BLaER1 treated with 17β-estradiol and CSF1 and Interleukin-3, amounts not matched to agents 10 nM and 100 nM (cell line): Measurements from ENCODE around the gene NCAPH2.
"Not testable (repeated sequence)": the region's sequence is repeated elsewhere in the genome, so short reads cannot be mapped to it uniquely, and the experiment has no call there.

Experiments
- H3K27ac ChIP-seq, 11 experiments: shearing (Covaris generic); formaldehyde crosslinking; 2 replicates each; pipeline ENCODE4 v1.8.1; 2022
- H3K27me3 ChIP-seq, 11 experiments: shearing (Covaris generic); formaldehyde crosslinking; 2 replicates each; pipeline ENCODE4 v1.8.1; 2022
- H3K36me3 ChIP-seq, 11 experiments: shearing (Covaris generic); formaldehyde crosslinking; 2 replicates each; pipeline ENCODE4 v1.8.1; 2022
- H3K4me1 ChIP-seq, 10 experiments: shearing (Covaris generic); formaldehyde crosslinking; 2 replicates each; pipeline ENCODE4 v1.8.1; 2022
- H3K4me2 ChIP-seq, 11 experiments: shearing (Covaris generic); formaldehyde crosslinking; 2 replicates each; pipeline ENCODE4 v1.8.1; 2022
- H3K4me3 ChIP-seq, 10 experiments: shearing (Covaris generic); formaldehyde crosslinking; 2 replicates each; pipeline ENCODE4 v1.8.1; 2022
- H3K9ac ChIP-seq, 11 experiments: shearing (Covaris generic); formaldehyde crosslinking; 2 replicates each; pipeline ENCODE4 v1.8.1; 2022
- H3K9me3 ChIP-seq, 11 experiments: shearing (Covaris generic); formaldehyde crosslinking; replicated peaks in 1 of 11; 2 replicates each; pipeline ENCODE4 v1.8.1; 2022
- H4K20me1 ChIP-seq, 11 experiments: shearing (Covaris generic); formaldehyde crosslinking; 2 replicates each; pipeline ENCODE4 v1.8.1; 2022
- Cebpa-rat ChIP-seq, 11 experiments: shearing (Covaris generic); IDR thresholded peaks; 2 replicates each; pipeline ENCODE4 v1.8.1; 2022

The NCAPH2 gene

GRCh38 chr22:50535113-50535512 is 27.1 kb downstream of the NCAPH2 start:
- Histone ChIP-seq H3K4me3 (no peak overlapping the region), H4K20me1 (peaks cover 0 to 12% (median 0%) of the 10 kb centered on the region in 11 experiments; a peak in 4 of 22 replicates)
- no peak for TF ChIP-seq Cebpa-rat (IDR thresholded peaks at IDR 0.05)

DNA sequence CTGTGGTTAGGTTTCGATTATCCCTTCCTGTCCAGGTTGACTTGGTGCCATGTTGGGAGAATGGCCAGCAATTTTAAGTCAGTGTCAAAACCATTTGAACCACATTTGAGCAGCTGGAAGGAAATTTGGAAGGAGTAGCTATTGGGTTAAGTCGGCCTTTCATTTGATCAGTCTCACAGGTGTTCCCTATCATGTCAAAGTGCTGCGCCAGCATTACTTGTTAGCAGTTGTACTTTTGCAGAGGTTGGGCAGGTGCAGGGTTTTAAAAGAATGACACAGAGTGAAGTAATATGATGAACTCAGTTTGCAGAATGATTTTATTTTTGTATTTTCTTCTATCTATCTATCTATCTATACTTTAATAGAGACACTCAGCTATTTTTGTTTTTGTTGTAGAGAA is 28.2 kb downstream of the NCAPH2 start:
- no peak overlapping the region for H3K9ac ChIP-seq
- peaks cover 28 to 72% (median 45%) of the 10 kb centered on the region in 10 experiments for H3K4me1 ChIP-seq
- H3K36me3 ChIP-seq, result peaks cover 0 to 21% (median 0%) of the 10 kb centered on the region in 11 experiments; a peak in 5 of 22 replicates
- no peak overlapping the region for H3K4me2 ChIP-seq
- peaks cover 0 to 9% (median 0%) of the 10 kb centered on the region in 11 experiments; a peak in 4 of 22 replicates for H4K20me1 ChIP-seq
- no peak for TF ChIP-seq Cebpa-rat (IDR thresholded peaks at IDR 0.05)
- H3K27ac ChIP-seq, result no peak overlapping the region; a peak in 1 of 22 replicates
- H3K27me3 ChIP-seq, result peaks cover 23 to 34% (median 31%) of the 10 kb centered on the region in 11 experiments
- no peak overlapping the region for H3K4me3 ChIP-seq
- H3K9me3 ChIP-seq, result peaks cover 0 to 83% (median 38%) of the 10 kb centered on the region in 11 experiments; a peak in 15 of 22 replicates

More at GRCh38 chr22:50535113-50535512, 27.1 kb downstream of the NCAPH2 start:
- H3K4me2 ChIP-seq, result peak overlapping the region in 6 of 11 experiments; percentile 1 to 37 (median 19); a peak in 8 of 22 replicates
- H3K4me1 ChIP-seq, result peaks cover 28 to 69% (median 48%) of the 10 kb centered on the region in 10 experiments
- peaks cover 5 to 83% (median 38%) of the 10 kb centered on the region in 11 experiments; a peak in 20 of 22 replicates for H3K9me3 ChIP-seq
- H3K27me3 ChIP-seq, result peaks cover 34 to 45% (median 42%) of the 10 kb centered on the region in 11 experiments
- H3K36me3 ChIP-seq, result peaks cover 0 to 18% (median 0%) of the 10 kb centered on the region in 11 experiments; a peak in 3 of 22 replicates
- no peak overlapping the region for H3K9ac ChIP-seq
- peak overlapping the region in 1 of 11 experiments; percentile 24; a peak in 2 of 22 replicates for H3K27ac ChIP-seq

DNA sequence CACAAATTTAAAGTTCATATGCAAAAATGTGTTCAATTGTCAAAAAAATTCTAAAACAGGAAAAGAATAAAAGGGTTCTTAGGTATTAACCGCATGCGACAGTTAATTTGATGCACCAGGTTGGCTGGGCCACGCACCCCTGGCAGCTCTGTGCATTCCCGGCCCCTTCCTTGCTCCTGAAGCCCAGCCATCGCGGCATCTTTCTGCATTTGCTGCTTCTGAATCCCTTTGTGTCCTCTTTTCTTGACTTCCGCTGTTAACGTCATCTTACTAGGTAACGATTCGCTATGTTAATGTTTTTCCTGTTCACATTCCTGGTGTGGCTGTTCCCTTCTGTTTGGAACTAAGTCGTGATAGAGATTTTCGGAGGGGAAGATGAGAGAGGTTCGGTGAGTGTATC is 29.7 kb downstream of the NCAPH2 start:
- no peak for TF ChIP-seq Cebpa-rat (IDR thresholded peaks at IDR 0.05)
- peak overlapping the region in 3 of 10 experiments; percentile 8 to 45 (median 12); a peak in 5 of 20 replicates for H3K4me3 ChIP-seq
- H3K27me3 ChIP-seq, result peaks cover 8 to 19% (median 15%) of the 10 kb centered on the region in 11 experiments
- H3K4me2 ChIP-seq, result peak overlapping the region in 5 of 11 experiments; percentile 17 to 69 (median 61); a peak in 9 of 22 replicates
- H3K27ac ChIP-seq, result peak overlapping the region; percentile 93 to 100 (median 97)
- no peaks in the 10 kb centered on the region; a peak in 1 of 22 replicates for H4K20me1 ChIP-seq
- peaks cover 30 to 74% (median 53%) of the 10 kb centered on the region in 10 experiments for H3K4me1 ChIP-seq
- H3K36me3 ChIP-seq, result peaks cover 0 to 24% (median 0%) of the 10 kb centered on the region in 11 experiments; a peak in 5 of 22 replicates
- H3K9ac ChIP-seq, result peak overlapping the region in 7 of 11 experiments; percentile 40 to 94 (median 84); a peak in 9 of 22 replicates
- H3K9me3 ChIP-seq, result peaks cover 0 to 88% (median 43%) of the 10 kb centered on the region in 11 experiments; a peak in 13 of 22 replicates

- Histone ChIP-seq H3K9ac (peak overlapping the region; percentile 74 to 94 (median 83); a peak in 21 of 22 replicates), H4K20me1 (no peaks in the 10 kb centered on the region), H3K4me2 (peak overlapping the region in 10 of 11 experiments; percentile 53 to 84 (median 68); a peak in 18 of 22 replicates), H3K36me3 (peaks cover 0 to 24% (median 0%) of the 10 kb centered on the region in 11 experiments; a peak in 5 of 22 replicates), H3K27me3 (peaks cover 0 to 21% (median 17%) of the 10 kb centered on the region in 11 experiments; a peak in 18 of 22 replicates), H3K9me3 (peaks cover 0 to 87% (median 43%) of the 10 kb centered on the region in 11 experiments; a peak in 13 of 22 replicates), H3K4me3 (peak overlapping the region in 4 of 10 experiments; percentile 9 to 46 (median 25); a peak in 3 of 20 replicates), H3K4me1 (peaks cover 48 to 76% (median 65%) of the 10 kb centered on the region in 10 experiments), H3K27ac (peak overlapping the region; percentile 93 to 100 (median 97))
- no peak for TF ChIP-seq Cebpa-rat (IDR thresholded peaks at IDR 0.05)
These were observed 32.4 kb downstream of the NCAPH2 start for GRCh38 chr22:50540381-50540780.

DNA sequence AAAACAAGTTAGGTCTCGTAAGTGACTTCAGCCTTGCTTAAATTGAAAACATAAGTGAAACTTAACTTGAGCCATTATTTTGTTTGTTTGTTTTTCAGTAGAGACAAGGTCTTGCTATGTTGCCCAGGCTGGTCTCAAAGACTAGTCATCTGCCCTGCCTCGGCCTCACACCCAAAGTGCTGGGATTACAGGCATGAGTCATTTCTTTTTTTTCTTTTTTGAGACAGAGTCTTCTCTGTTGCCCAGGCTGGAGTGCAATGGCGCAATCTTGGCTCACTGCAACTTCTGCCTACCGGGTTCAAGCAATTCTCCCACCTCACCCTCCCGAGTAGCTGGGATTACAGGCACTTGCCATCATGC is 33.6 kb downstream of the NCAPH2 start:
- Histone ChIP-seq H3K4me3 (peak overlapping the region in 2 of 10 experiments; percentile 35 to 46; a peak in 2 of 20 replicates), H3K36me3 (peaks cover 0 to 24% (median 0%) of the 10 kb centered on the region in 11 experiments; a peak in 5 of 22 replicates), H3K4me1 (peaks cover 53 to 85% (median 76%) of the 10 kb centered on the region in 10 experiments), H3K9me3 (peaks cover 0 to 75% (median 43%) of the 10 kb centered on the region in 11 experiments; a peak in 13 of 22 replicates), H3K4me2 (peak overlapping the region; percentile 34 to 84 (median 66); a peak in 21 of 22 replicates), H3K27me3 (peaks cover under 1 to 22% (median 18%) of the 10 kb centered on the region in 11 experiments; a peak in 21 of 22 replicates), H3K27ac (peak overlapping the region; percentile 93 to 100 (median 97)), H3K9ac (peak overlapping the region in 10 of 11 experiments; percentile 30 to 94 (median 84); a peak in 12 of 22 replicates)
- peak in 9 of 11 experiments; percentile 29 to 79 (median 67); a peak in 12 of 22 replicates for TF ChIP-seq Cebpa-rat (IDR thresholded peaks at IDR 0.05)
- H4K20me1 ChIP-seq, result not testable (repeated sequence)

GRCh38 chr22:50542416-50542927 is 34.4 kb downstream of the NCAPH2 start:
- H3K36me3 ChIP-seq, result peaks cover 0 to 18% (median 0%) of the 10 kb centered on the region in 11 experiments; a peak in 5 of 22 replicates
- no peak for TF ChIP-seq Cebpa-rat (IDR thresholded peaks at IDR 0.05)
- peak overlapping the region in 2 of 11 experiments; percentile 15 to 16; a peak in 2 of 22 replicates for H3K9ac ChIP-seq
- peak overlapping the region in 7 of 11 experiments; percentile 0 to 84 (median 53); a peak in 10 of 22 replicates for H3K4me2 ChIP-seq
- H3K4me1 ChIP-seq, result peaks cover 61 to 94% (median 81%) of the 10 kb centered on the region in 10 experiments
- H4K20me1 ChIP-seq, result no peaks in the 10 kb centered on the region
- no peak overlapping the region for H3K4me3 ChIP-seq
- peaks cover 9 to 26% (median 21%) of the 10 kb centered on the region in 11 experiments; a peak in 21 of 22 replicates for H3K27me3 ChIP-seq
- peaks cover 0 to 67% (median 38%) of the 10 kb centered on the region in 11 experiments; a peak in 13 of 22 replicates for H3K9me3 ChIP-seq
- peak overlapping the region; percentile 32 to 100 (median 97); a peak in 17 of 22 replicates for H3K27ac ChIP-seq

DNA sequence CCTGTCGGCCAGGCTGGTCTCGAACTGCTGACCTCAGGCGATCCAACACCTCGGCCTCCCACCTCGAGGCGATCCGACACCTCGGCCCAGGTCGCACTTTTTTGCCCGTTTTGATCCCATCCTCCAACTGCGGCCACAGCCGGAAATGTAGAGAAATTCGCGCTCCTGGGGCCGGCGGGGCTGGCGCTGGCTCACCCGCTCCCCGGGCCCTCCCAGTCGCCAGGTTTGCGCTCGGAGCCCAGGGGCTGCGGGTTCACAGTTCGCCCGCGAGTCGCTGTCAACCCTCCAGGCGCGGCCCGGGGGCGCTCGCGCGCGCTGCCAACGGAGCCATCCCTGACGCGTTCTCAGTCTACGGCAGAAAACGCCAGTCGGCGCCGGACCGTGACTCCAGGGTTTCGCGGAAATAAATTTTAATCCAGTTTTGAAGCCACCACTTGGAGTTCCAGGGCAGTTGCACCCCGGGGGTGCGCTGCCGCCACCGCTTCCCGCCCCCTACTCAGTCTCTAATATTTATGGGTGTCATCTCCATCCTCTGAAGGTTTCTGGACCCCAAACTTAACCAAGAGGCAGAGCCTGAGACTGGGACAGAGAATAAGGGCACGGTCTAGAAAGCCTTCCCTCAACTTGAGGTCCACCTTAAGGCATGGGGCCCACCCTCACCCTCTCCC is 36.2 kb downstream of the NCAPH2 start:
- Histone ChIP-seq H3K4me3 (peak overlapping the region in 8 of 10 experiments; percentile 3 to 43 (median 24); a peak in 8 of 20 replicates), H3K4me2 (peak overlapping the region; percentile 75 to 89 (median 84)), H4K20me1 (no peaks in the 10 kb centered on the region; a peak in 1 of 22 replicates), H3K9me3 (peaks cover 0 to 50% (median 22%) of the 10 kb centered on the region in 11 experiments; a peak in 13 of 22 replicates), H3K36me3 (peaks cover 0 to 13% (median 0%) of the 10 kb centered on the region in 11 experiments; a peak in 2 of 22 replicates), H3K4me1 (peaks cover 70 to 92% (median 81%) of the 10 kb centered on the region in 10 experiments), H3K9ac (peak overlapping the region; percentile 42 to 75 (median 66); a peak in 20 of 22 replicates), H3K27ac (peak overlapping the region; percentile 60 to 100 (median 73)), H3K27me3 (peaks cover 13 to 41% (median 24%) of the 10 kb centered on the region in 11 experiments; a peak in 21 of 22 replicates)
- TF ChIP-seq Cebpa-rat (IDR thresholded peaks at IDR 0.05), result no peak
